HEK293T (cell line): ENCODE measurements around the gene SF3A2.

ENCODE experiments used
- BHLHE40 ChIP-seq: fragments of 450-650 bp; IDR thresholded peaks from 2 replicates; pipeline ENCODE4 v1.6.1; 2016; ENCODE audit warnings: mild to moderate bottlenecking, moderate library complexity, borderline replicate concordance
- FOXK2 ChIP-seq: fragments of 450-650 bp; IDR thresholded peaks from 2 replicates; pipeline ENCODE4 v1.6.1; 2016; ENCODE audit warnings: mild to moderate bottlenecking
- HDGF ChIP-seq: fragments of 450-650 bp; IDR thresholded peaks from 2 replicates; pipeline ENCODE4 v1.6.1; 2017; ENCODE audit warnings: antibody characterized with exemption, borderline replicate concordance
- LEF1 ChIP-seq: fragments of 450-650 bp; IDR thresholded peaks from 2 replicates; pipeline ENCODE4 v1.6.1; 2017; ENCODE audit warnings: mild to moderate bottlenecking, borderline replicate concordance
- NFRKB ChIP-seq: fragments of 450-650 bp; IDR thresholded peaks from 2 replicates; pipeline ENCODE4 v1.6.1; 2016; ENCODE audit warnings: mild to moderate bottlenecking, moderate library complexity
- SP1 ChIP-seq: fragments of 450-650 bp; IDR thresholded peaks from 2 replicates; pipeline ENCODE4 v1.6.1; 2017
- SUZ12 ChIP-seq: fragments of 450-650 bp; IDR thresholded peaks from 2 replicates; pipeline ENCODE4 v1.6.1; 2016; ENCODE audit warnings: mild to moderate bottlenecking
- TARDBP ChIP-seq: fragments of 450-650 bp; IDR thresholded peaks from 2 replicates; pipeline ENCODE4 v1.6.1; 2016
- TF ChIP-seq, protein P1 (sequence below): fragments of 450-650 bp; IDR thresholded peaks from 2 replicates; pipeline ENCODE4 v1.6.1; 2016

- TF ChIP-seq NFRKB (no peak), HDGF (no peak), SUZ12 (no peak), TARDBP (no peak), SP1 (no peak), LEF1 (no peak), FOXK2 (no peak), BHLHE40 (no peak)
- TF ChIP-seq, protein P1, sequence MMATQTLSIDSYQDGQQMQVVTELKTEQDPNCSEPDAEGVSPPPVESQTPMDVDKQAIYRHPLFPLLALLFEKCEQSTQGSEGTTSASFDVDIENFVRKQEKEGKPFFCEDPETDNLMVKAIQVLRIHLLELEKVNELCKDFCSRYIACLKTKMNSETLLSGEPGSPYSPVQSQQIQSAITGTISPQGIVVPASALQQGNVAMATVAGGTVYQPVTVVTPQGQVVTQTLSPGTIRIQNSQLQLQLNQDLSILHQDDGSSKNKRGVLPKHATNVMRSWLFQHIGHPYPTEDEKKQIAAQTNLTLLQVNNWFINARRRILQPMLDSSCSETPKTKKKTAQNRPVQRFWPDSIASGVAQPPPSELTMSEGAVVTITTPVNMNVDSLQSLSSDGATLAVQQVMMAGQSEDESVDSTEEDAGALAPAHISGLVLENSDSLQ = no peak
Observed at GRCh38 chr19:2290441-2291184, 54.0 kb downstream of the SF3A2 start.
